ENCODE measurements around the gene RIPK3. TPM values are rescaled to one million over a fixed set of nuclear protein-coding genes. Genes with fewer than 3 reads are reported as not detected.

RIPK3 gene
- total RNA-seq, 1 donor = 9.9 TPM

- Histone ChIP-seq H3K4me3 (ENCODE audit: low read length) (no peak overlapping the region), H3K9me3 (ENCODE audit: low read depth, low read length) (no peaks in the 10 kb centered on the region), H3K4me1 (ENCODE audit: insufficient read depth, low read length) (peaks cover 43% of the 10 kb centered on the region), H3K27me3 (ENCODE audit: insufficient read depth, low read length) (no peaks in the 10 kb centered on the region)
These were observed 14.7 kb downstream of the RIPK3 start for GRCh38 chr14:24325041-24325530.

- Histone ChIP-seq H3K4me3 (ENCODE audit: low read length) (no peak overlapping the region), H3K27me3 (ENCODE audit: insufficient read depth, low read length) (no peaks in the 10 kb centered on the region), H3K4me1 (ENCODE audit: insufficient read depth, low read length) (peaks cover 34% of the 10 kb centered on the region), H3K9me3 (ENCODE audit: low read depth, low read length) (no peaks in the 10 kb centered on the region)
These were observed 15.8 kb downstream of the RIPK3 start for GRCh38 chr14:24324024-24324423.

GRCh38 chr14:24323341-24323740 lies 16.4 kb downstream of the RIPK3 start:
- H3K4me1 ChIP-seq (ENCODE audit: insufficient read depth, low read length) = peaks cover 34% of the 10 kb centered on the region
- H3K9me3 ChIP-seq (ENCODE audit: low read depth, low read length) = no peaks in the 10 kb centered on the region
- H3K27me3 ChIP-seq (ENCODE audit: insufficient read depth, low read length) = no peaks in the 10 kb centered on the region

GRCh38 chr14:24322672-24323071 lies 17.1 kb downstream of the RIPK3 start:
- no peaks in the 10 kb centered on the region for H3K27me3 ChIP-seq (ENCODE audit: insufficient read depth, low read length)
- H3K4me1 ChIP-seq (ENCODE audit: insufficient read depth, low read length) = peaks cover 34% of the 10 kb centered on the region
- no peak overlapping the region for H3K4me3 ChIP-seq (ENCODE audit: low read length)
- H3K9me3 ChIP-seq (ENCODE audit: low read depth, low read length) = no peaks in the 10 kb centered on the region

More at GRCh38 chr14:24323341-24323740, 16.4 kb downstream of the RIPK3 start:
- no peak overlapping the region for H3K4me3 ChIP-seq (ENCODE audit: low read length)

- Histone ChIP-seq H3K27me3 (ENCODE audit: insufficient read depth, low read length) (no peaks in the 10 kb centered on the region), H3K9me3 (ENCODE audit: low read depth, low read length) (no peaks in the 10 kb centered on the region), H3K4me3 (ENCODE audit: low read length) (no peak overlapping the region), H3K4me1 (ENCODE audit: insufficient read depth, low read length) (peaks cover 34% of the 10 kb centered on the region)
These were observed 18.4 kb downstream of the RIPK3 start for GRCh38 chr14:24321212-24321975.

- no peaks in the 10 kb centered on the region for H3K27me3 ChIP-seq (ENCODE audit: insufficient read depth, low read length)
- peaks cover 68% of the 10 kb centered on the region for H3K4me1 ChIP-seq (ENCODE audit: insufficient read depth, low read length)
- H3K4me3 ChIP-seq (ENCODE audit: low read length) = no peak overlapping the region
- H3K9me3 ChIP-seq (ENCODE audit: low read depth, low read length) = no peaks in the 10 kb centered on the region
These were observed 22.5 kb downstream of the RIPK3 start for GRCh38 chr14:24317141-24317928.

GRCh38 chr14:24316597-24316950 lies 23.2 kb downstream of the RIPK3 start:
- Histone ChIP-seq H3K9me3 (ENCODE audit: low read depth, low read length) (no peaks in the 10 kb centered on the region), H3K4me1 (ENCODE audit: insufficient read depth, low read length) (peaks cover 76% of the 10 kb centered on the region), H3K4me3 (ENCODE audit: low read length) (no peak overlapping the region), H3K27me3 (ENCODE audit: insufficient read depth, low read length) (no peaks in the 10 kb centered on the region)

- H3K27me3 ChIP-seq (ENCODE audit: insufficient read depth, low read length) = no peaks in the 10 kb centered on the region
- H3K4me3 ChIP-seq (ENCODE audit: low read length) = peak overlapping the region; percentile 34
- no peaks in the 10 kb centered on the region for H3K9me3 ChIP-seq (ENCODE audit: low read depth, low read length)
- H3K4me1 ChIP-seq (ENCODE audit: insufficient read depth, low read length) = peaks cover 82% of the 10 kb centered on the region
These were observed 23.8 kb downstream of the RIPK3 start for GRCh38 chr14:24315807-24316596.

GRCh38 chr14:24315243-24315806 lies 24.5 kb downstream of the RIPK3 start:
- Histone ChIP-seq H3K4me1 (ENCODE audit: insufficient read depth, low read length) (peaks cover 89% of the 10 kb centered on the region), H3K27me3 (ENCODE audit: insufficient read depth, low read length) (no peaks in the 10 kb centered on the region), H3K9me3 (ENCODE audit: low read depth, low read length) (no peaks in the 10 kb centered on the region), H3K4me3 (ENCODE audit: low read length) (peak overlapping the region; percentile 34)

GRCh38 chr14:24314377-24315193 lies 25.2 kb downstream of the RIPK3 start:
- H3K9me3 ChIP-seq (ENCODE audit: low read depth, low read length) = no peaks in the 10 kb centered on the region
- H3K27me3 ChIP-seq (ENCODE audit: insufficient read depth, low read length) = no peaks in the 10 kb centered on the region
- peak overlapping the region; percentile 34 for H3K4me3 ChIP-seq (ENCODE audit: low read length)
- peaks cover 96% of the 10 kb centered on the region for H3K4me1 ChIP-seq (ENCODE audit: insufficient read depth, low read length)

GRCh38 chr14:24313913-24314312 lies 25.9 kb downstream of the RIPK3 start:
- H3K27me3 ChIP-seq (ENCODE audit: insufficient read depth, low read length) = no peaks in the 10 kb centered on the region
- peaks cover 100% of the 10 kb centered on the region for H3K4me1 ChIP-seq (ENCODE audit: insufficient read depth, low read length)
- H3K9me3 ChIP-seq (ENCODE audit: low read depth, low read length) = no peaks in the 10 kb centered on the region
- H3K4me3 ChIP-seq (ENCODE audit: low read length) = no peak overlapping the region

- no peaks in the 10 kb centered on the region for H3K27me3 ChIP-seq (ENCODE audit: insufficient read depth, low read length)
- no peaks in the 10 kb centered on the region for H3K9me3 ChIP-seq (ENCODE audit: low read depth, low read length)
- peak overlapping the region; percentile 47 for H3K4me3 ChIP-seq (ENCODE audit: low read length)
- peaks cover 100% of the 10 kb centered on the region for H3K4me1 ChIP-seq (ENCODE audit: insufficient read depth, low read length)
These were observed 26.9 kb downstream of the RIPK3 start for GRCh38 chr14:24312736-24313507.

GRCh38 chr14:24311837-24312615 lies 27.8 kb downstream of the RIPK3 start:
- Histone ChIP-seq H3K4me3 (ENCODE audit: low read length) (peak overlapping the region; percentile 47), H3K9me3 (ENCODE audit: low read depth, low read length) (no peaks in the 10 kb centered on the region), H3K4me1 (ENCODE audit: insufficient read depth, low read length) (peaks cover 95% of the 10 kb centered on the region), H3K27me3 (ENCODE audit: insufficient read depth, low read length) (no peaks in the 10 kb centered on the region)

Measured in mononuclear cell (primary cell).